H1 (cell line): ENCODE data around the gene CFAP107. TPM values are rescaled to one million over a fixed set of nuclear protein-coding genes. Genes with fewer than 3 reads are reported as not detected.

Source experiments
- CBX5 ChIP-seq: fragments of 300-800, 300-1000 bp; sonication (generic); IDR thresholded peaks from 2 replicates; pipeline ENCODE4 v1.7.1; 2016; ENCODE audit warnings: antibody characterized with exemption, low read length, low read depth
- JUND ChIP-seq: IDR thresholded peaks from 2 replicates; pipeline ENCODE4 v1.6.1; 2011; ENCODE audit warnings: mild to moderate bottlenecking, improper control_type of control experiment, low read length
- SIN3A ChIP-seq, 2 experiments: IDR thresholded peaks in 1 of 2; conservative IDR thresholded peaks in 1 of 2; 2 replicates each; pipeline ENCODE4 v1.6.1; 2011 to 2012; ENCODE audit warnings: low read length in 2 of 2, improper control_type of control experiment in 1 of 2, low read depth in 1 of 2, mild to moderate bottlenecking in 1 of 2
- YY1 ChIP-seq: IDR thresholded peaks from 2 replicates; pipeline ENCODE4 v1.6.1; 2011; ENCODE audit warnings: low read depth, mild to moderate bottlenecking, low read length
- polyA plus RNA-seq, 7 experiments: library from polyadenylated mRNA; depleted of rRNA in 3 of 7; stranded (reverse) in 5 of 7; unstranded in 2 of 7; fragments of >200 nt in 5 of 7; fragments of 200-250 nt in 2 of 7; gene quantifications; 1 replicate in 5 of 7; 2 replicates in 1 of 7; 4 replicates in 1 of 7; pipeline versions ENCODE4 v1.2.1 to v1.2.3, GENCODE V29; 2011 to 2013; ENCODE audit warnings: missing spikeins in 2 of 7, mixed read lengths in 2 of 7
- total RNA-seq: library from RNA; stranded (reverse); fragmentation: NEBNext Ultra II Directional; extraction: Animal tissue kit (Norgen Biotek cat#: 25700); gene quantifications from 2 replicates; pipeline ENCODE4 v1.2.1, GENCODE V29; 2021
- TF ChIP-seq, protein P1 (sequence below): fragments of 300-600 bp; sonication (generic); IDR thresholded peaks from 2 replicates; pipeline ENCODE4 v1.7.1; 2012; ENCODE audit warnings: low read length, moderate library complexity, mild to moderate bottlenecking, inconsistent platforms; ENCODE audit not compliant: insufficient replicate concordance
- TF ChIP-seq, protein P2 (sequence below): IDR thresholded peaks from 2 replicates; pipeline ENCODE4 v1.6.1; 2011; ENCODE audit warnings: low read length, improper control_type of control experiment
- TF ChIP-seq, protein P3 (sequence below): IDR thresholded peaks from 2 replicates; pipeline ENCODE4 v1.6.1; 2012; ENCODE audit warnings: low read length, inconsistent platforms
- TF ChIP-seq, protein P4 (sequence below): IDR thresholded peaks from 2 replicates; pipeline ENCODE4 v1.6.1; 2012; ENCODE audit warnings: inconsistent platforms

CFAP107 gene
- total and polyA plus RNA-seq, 2 of the 8 experiments (the other 6 are each of a cell fraction or from before 2014, with no cell fraction given), result 0.23 TPM; not detected in 1

DNA sequence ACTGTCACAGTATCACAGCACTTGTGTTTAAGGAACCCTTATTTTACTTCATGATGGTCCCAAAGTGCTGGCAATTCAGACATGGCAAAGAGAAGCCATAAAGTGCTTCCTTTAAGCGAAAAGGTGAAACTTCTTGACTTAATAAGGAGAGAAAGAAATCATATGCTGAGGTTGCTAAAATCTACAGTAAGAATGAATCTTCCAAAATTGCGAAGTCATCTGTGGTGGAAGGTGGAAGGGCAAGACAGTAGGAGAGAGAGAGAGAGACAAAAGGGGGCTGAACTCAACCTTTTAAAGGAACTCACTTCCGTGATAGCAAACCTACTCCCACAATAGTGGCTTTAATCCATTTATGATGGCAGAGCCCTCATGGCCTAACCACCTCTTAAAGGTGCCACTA, 49.3 kb upstream of the CFAP107 start (continued):
- TF ChIP-seq, protein P1, sequence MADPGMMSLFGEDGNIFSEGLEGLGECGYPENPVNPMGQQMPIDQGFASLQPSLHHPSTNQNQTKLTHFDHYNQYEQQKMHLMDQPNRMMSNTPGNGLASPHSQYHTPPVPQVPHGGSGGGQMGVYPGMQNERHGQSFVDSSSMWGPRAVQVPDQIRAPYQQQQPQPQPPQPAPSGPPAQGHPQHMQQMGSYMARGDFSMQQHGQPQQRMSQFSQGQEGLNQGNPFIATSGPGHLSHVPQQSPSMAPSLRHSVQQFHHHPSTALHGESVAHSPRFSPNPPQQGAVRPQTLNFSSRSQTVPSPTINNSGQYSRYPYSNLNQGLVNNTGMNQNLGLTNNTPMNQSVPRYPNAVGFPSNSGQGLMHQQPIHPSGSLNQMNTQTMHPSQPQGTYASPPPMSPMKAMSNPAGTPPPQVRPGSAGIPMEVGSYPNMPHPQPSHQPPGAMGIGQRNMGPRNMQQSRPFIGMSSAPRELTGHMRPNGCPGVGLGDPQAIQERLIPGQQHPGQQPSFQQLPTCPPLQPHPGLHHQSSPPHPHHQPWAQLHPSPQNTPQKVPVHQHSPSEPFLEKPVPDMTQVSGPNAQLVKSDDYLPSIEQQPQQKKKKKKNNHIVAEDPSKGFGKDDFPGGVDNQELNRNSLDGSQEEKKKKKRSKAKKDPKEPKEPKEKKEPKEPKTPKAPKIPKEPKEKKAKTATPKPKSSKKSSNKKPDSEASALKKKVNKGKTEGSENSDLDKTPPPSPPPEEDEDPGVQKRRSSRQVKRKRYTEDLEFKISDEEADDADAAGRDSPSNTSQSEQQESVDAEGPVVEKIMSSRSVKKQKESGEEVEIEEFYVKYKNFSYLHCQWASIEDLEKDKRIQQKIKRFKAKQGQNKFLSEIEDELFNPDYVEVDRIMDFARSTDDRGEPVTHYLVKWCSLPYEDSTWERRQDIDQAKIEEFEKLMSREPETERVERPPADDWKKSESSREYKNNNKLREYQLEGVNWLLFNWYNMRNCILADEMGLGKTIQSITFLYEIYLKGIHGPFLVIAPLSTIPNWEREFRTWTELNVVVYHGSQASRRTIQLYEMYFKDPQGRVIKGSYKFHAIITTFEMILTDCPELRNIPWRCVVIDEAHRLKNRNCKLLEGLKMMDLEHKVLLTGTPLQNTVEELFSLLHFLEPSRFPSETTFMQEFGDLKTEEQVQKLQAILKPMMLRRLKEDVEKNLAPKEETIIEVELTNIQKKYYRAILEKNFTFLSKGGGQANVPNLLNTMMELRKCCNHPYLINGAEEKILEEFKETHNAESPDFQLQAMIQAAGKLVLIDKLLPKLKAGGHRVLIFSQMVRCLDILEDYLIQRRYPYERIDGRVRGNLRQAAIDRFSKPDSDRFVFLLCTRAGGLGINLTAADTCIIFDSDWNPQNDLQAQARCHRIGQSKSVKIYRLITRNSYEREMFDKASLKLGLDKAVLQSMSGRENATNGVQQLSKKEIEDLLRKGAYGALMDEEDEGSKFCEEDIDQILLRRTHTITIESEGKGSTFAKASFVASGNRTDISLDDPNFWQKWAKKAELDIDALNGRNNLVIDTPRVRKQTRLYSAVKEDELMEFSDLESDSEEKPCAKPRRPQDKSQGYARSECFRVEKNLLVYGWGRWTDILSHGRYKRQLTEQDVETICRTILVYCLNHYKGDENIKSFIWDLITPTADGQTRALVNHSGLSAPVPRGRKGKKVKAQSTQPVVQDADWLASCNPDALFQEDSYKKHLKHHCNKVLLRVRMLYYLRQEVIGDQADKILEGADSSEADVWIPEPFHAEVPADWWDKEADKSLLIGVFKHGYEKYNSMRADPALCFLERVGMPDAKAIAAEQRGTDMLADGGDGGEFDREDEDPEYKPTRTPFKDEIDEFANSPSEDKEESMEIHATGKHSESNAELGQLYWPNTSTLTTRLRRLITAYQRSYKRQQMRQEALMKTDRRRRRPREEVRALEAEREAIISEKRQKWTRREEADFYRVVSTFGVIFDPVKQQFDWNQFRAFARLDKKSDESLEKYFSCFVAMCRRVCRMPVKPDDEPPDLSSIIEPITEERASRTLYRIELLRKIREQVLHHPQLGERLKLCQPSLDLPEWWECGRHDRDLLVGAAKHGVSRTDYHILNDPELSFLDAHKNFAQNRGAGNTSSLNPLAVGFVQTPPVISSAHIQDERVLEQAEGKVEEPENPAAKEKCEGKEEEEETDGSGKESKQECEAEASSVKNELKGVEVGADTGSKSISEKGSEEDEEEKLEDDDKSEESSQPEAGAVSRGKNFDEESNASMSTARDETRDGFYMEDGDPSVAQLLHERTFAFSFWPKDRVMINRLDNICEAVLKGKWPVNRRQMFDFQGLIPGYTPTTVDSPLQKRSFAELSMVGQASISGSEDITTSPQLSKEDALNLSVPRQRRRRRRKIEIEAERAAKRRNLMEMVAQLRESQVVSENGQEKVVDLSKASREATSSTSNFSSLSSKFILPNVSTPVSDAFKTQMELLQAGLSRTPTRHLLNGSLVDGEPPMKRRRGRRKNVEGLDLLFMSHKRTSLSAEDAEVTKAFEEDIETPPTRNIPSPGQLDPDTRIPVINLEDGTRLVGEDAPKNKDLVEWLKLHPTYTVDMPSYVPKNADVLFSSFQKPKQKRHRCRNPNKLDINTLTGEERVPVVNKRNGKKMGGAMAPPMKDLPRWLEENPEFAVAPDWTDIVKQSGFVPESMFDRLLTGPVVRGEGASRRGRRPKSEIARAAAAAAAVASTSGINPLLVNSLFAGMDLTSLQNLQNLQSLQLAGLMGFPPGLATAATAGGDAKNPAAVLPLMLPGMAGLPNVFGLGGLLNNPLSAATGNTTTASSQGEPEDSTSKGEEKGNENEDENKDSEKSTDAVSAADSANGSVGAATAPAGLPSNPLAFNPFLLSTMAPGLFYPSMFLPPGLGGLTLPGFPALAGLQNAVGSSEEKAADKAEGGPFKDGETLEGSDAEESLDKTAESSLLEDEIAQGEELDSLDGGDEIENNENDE, result no peak
- TF ChIP-seq, protein P2, sequence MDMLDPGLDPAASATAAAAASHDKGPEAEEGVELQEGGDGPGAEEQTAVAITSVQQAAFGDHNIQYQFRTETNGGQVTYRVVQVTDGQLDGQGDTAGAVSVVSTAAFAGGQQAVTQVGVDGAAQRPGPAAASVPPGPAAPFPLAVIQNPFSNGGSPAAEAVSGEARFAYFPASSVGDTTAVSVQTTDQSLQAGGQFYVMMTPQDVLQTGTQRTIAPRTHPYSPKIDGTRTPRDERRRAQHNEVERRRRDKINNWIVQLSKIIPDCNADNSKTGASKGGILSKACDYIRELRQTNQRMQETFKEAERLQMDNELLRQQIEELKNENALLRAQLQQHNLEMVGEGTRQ, result no peak
- TF ChIP-seq CBX5, result no peak
- TF ChIP-seq, protein P3, sequence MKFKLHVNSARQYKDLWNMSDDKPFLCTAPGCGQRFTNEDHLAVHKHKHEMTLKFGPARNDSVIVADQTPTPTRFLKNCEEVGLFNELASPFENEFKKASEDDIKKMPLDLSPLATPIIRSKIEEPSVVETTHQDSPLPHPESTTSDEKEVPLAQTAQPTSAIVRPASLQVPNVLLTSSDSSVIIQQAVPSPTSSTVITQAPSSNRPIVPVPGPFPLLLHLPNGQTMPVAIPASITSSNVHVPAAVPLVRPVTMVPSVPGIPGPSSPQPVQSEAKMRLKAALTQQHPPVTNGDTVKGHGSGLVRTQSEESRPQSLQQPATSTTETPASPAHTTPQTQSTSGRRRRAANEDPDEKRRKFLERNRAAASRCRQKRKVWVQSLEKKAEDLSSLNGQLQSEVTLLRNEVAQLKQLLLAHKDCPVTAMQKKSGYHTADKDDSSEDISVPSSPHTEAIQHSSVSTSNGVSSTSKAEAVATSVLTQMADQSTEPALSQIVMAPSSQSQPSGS, result no peak
- TF ChIP-seq, protein P4, sequence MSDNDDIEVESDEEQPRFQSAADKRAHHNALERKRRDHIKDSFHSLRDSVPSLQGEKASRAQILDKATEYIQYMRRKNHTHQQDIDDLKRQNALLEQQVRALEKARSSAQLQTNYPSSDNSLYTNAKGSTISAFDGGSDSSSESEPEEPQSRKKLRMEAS, result no peak
- no peak for TF ChIP-seq YY1
- TF ChIP-seq JUND, result no peak
- TF ChIP-seq SIN3A (conservative IDR thresholded peaks at IDR 0.05 in 1 of 2, IDR thresholded peaks at IDR 0.05 in 1 of 2; ENCODE audit: low read depth in 1 of 2, low read length in 2 of 2), result no peak
- TF ChIP-seq, all 59 proteins: peak for 0
